ENCODE measurements around the gene FOXD1. TPM values are rescaled to one million over a fixed set of nuclear protein-coding genes. Genes with fewer than 3 reads are reported as not detected.
A peak's percentile ranks its signal among the peaks of the same experiment; 100 is the strongest.

Gene FOXD1
- total RNA-seq: 0.09 and 0.10 TPM in 2 replicates

GRCh38 chr5:73448463-73449136, at the start of gene FOXD1:
TSS of gene FOXD1 (minus strand) at chr5:73448777. CDS start at chr5:73448362, 415 bp downstream.
- H3K4me1 Mint-ChIP-seq: peaks cover 16% of the 10 kb centered on the region
- H3K36me3 Mint-ChIP-seq (ENCODE audit: low read depth): no peaks in the 10 kb centered on the region
- intact Hi-C loops (cut with micrococcal nuclease): loop anchor here (1.0 to 10.0 kb wide), 7 partner anchors 11 to 634 kb away; partner anchors contain the start of genes ANKRA2, BTF3, FCHO2 and TNPO1
- H3K27ac Mint-ChIP-seq: peak within 1 kb of the TSS; percentile 50
- peak; percentile 54 for DNase-seq
- peak; percentile 61 for ATAC-seq (ENCODE audit: low read depth)
- H3K4me3 Mint-ChIP-seq: peak within 1 kb of the TSS; percentile 88
- H3K27me3 Mint-ChIP-seq: peaks cover 63% of the 10 kb centered on the region
- TF ChIP-seq, protein P1, sequence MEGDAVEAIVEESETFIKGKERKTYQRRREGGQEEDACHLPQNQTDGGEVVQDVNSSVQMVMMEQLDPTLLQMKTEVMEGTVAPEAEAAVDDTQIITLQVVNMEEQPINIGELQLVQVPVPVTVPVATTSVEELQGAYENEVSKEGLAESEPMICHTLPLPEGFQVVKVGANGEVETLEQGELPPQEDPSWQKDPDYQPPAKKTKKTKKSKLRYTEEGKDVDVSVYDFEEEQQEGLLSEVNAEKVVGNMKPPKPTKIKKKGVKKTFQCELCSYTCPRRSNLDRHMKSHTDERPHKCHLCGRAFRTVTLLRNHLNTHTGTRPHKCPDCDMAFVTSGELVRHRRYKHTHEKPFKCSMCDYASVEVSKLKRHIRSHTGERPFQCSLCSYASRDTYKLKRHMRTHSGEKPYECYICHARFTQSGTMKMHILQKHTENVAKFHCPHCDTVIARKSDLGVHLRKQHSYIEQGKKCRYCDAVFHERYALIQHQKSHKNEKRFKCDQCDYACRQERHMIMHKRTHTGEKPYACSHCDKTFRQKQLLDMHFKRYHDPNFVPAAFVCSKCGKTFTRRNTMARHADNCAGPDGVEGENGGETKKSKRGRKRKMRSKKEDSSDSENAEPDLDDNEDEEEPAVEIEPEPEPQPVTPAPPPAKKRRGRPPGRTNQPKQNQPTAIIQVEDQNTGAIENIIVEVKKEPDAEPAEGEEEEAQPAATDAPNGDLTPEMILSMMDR (IDR thresholded peaks at IDR 0.05): no peak
- ChIA-PET CTCF (no interaction called here), POLR2A (interaction anchor here (0.6 to 1.6 kb wide), 2 partner anchors 49 to 1890 kb away, joined by 6 to 7 read pairs; partner anchors contain the start of gene BTF3)
- peaks cover 8% of the 10 kb centered on the region for H3K9me3 Mint-ChIP-seq

DNA sequence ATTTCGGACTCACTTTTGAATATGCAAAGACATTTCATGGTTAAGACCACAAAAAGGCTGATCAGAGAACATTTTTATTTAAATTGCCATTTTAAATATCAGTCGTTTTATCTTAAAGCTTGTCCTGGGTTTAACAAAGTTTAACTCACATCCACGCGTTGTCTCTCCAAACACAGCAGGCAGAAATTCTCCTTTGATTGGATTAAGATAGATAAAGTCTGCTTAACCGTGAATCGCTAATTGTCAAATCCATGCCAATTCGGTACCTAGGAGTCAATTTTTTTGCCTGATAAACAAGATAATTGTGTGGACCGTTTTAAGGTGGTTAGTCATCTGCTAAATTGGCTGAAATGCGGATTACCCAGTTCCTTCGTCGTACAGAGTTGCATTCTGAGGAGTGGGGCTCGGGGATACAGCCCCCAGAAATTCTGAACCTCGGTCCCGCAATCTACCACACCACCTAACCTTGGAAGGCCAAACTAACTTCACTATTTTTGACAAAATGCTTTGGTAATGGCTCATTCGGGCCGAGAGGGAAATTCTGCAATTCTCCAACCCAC, 49.0 kb upstream of the FOXD1 start:
- TF ChIP-seq, protein P1 (IDR thresholded peaks at IDR 0.05): no peak
- H3K27ac Mint-ChIP-seq: peak overlapping the region; percentile 97
- DNase-seq (no peak), ATAC-seq (ENCODE audit: low read depth) (no peak)
- H3K4me1 Mint-ChIP-seq: peaks cover 33% of the 10 kb centered on the region
- ChIA-PET POLR2A (interaction anchor here (0.9 to 2.3 kb wide), 7 partner anchors 9 to 70 kb away, joined by 3 to 35 read pairs (median 4); partner anchors contain the start of genes ANKRA2, FOXD1 and UTP15), CTCF (no interaction called here)
- intact Hi-C loops (cut with micrococcal nuclease): loop anchor here (1.0 to 10.0 kb wide), 9 partner anchors 21 to 1740 kb away; partner anchors contain the start of genes ANKRA2, ANKRD31, ENC1 and FCHO2
- no peaks in the 10 kb centered on the region for H3K9me3 Mint-ChIP-seq
- peaks cover 4% of the 10 kb centered on the region for H3K27me3 Mint-ChIP-seq
- H3K4me3 Mint-ChIP-seq: peak overlapping the region; percentile 97
- peaks cover 37% of the 10 kb centered on the region for H3K36me3 Mint-ChIP-seq (ENCODE audit: low read depth)

- intact Hi-C loops (cut with micrococcal nuclease): loop anchor here (5.0 to 10.0 kb wide), 3 partner anchors 1148 to 1740 kb away; partner anchors contain the start of genes ANKRD31, ENC1, GFM2 and NSA2
- H3K27me3 Mint-ChIP-seq: peaks cover 6% of the 10 kb centered on the region
- TF ChIP-seq, protein P1 (IDR thresholded peaks at IDR 0.05): no peak
- H3K9me3 Mint-ChIP-seq: no peaks in the 10 kb centered on the region
- H3K36me3 Mint-ChIP-seq (ENCODE audit: low read depth): peaks cover 32% of the 10 kb centered on the region
- ChIA-PET POLR2A (interaction anchor here (1.9 to 2.3 kb wide), 2 partner anchors 49 to 68 kb away, joined by 7 to 35 read pairs; partner anchors contain the start of genes ANKRA2, FOXD1 and UTP15), CTCF (no interaction called here)
- no peak for ATAC-seq (ENCODE audit: low read depth)
- peaks cover 33% of the 10 kb centered on the region for H3K4me1 Mint-ChIP-seq
- peak overlapping the region; percentile 97 for H3K4me3 Mint-ChIP-seq
- no peak for DNase-seq
- no peak overlapping the region for H3K27ac Mint-ChIP-seq
Observed at GRCh38 chr5:73496984-73497457, 48.4 kb upstream of the FOXD1 start.

- no peaks in the 10 kb centered on the region for H3K9me3 Mint-ChIP-seq
- ChIA-PET CTCF (no interaction called here), POLR2A (no interaction called here)
Observed at GRCh38 chr5:73495772-73496335, 47.3 kb upstream of the FOXD1 start.

More at GRCh38 chr5:73495772-73496335, 47.3 kb upstream of the FOXD1 start:
- Mint-ChIP-seq H3K4me3 (no peak overlapping the region), H3K36me3 (ENCODE audit: low read depth) (peaks cover 24% of the 10 kb centered on the region), H3K27me3 (peaks cover 11% of the 10 kb centered on the region), H3K27ac (no peak overlapping the region), H3K4me1 (peaks cover 27% of the 10 kb centered on the region)
- DNase-seq (no peak), ATAC-seq (ENCODE audit: low read depth) (no peak)
- intact Hi-C loops (cut with micrococcal nuclease): loop anchor here (5.0 to 10.0 kb wide), 3 partner anchors 1149 to 1741 kb away; partner anchors contain the start of genes ANKRD31, ENC1, GFM2 and NSA2
- TF ChIP-seq, protein P1 (IDR thresholded peaks at IDR 0.05): no peak
